ENCODE results near the gene ZP4.

DNA sequence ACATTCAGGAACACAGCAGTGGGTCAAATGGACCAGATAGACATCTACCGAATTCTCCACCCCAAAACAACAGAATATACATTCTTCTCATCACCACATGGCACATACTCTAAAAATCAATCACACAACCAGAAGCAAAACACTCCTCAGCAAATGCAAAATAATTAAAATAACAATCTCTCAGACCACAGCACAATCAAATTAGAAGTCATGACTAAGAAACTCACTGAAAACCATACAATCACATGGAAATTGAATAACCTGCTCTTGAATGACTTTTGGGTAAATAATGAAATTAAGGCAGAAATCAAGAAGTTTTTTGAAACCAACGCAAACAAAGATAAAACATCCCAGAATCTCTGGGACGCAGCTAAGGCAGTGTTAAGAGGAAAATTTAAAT lies 49.2 kb downstream of the ZP4 start:
- TF ChIP-seq, protein P1, sequence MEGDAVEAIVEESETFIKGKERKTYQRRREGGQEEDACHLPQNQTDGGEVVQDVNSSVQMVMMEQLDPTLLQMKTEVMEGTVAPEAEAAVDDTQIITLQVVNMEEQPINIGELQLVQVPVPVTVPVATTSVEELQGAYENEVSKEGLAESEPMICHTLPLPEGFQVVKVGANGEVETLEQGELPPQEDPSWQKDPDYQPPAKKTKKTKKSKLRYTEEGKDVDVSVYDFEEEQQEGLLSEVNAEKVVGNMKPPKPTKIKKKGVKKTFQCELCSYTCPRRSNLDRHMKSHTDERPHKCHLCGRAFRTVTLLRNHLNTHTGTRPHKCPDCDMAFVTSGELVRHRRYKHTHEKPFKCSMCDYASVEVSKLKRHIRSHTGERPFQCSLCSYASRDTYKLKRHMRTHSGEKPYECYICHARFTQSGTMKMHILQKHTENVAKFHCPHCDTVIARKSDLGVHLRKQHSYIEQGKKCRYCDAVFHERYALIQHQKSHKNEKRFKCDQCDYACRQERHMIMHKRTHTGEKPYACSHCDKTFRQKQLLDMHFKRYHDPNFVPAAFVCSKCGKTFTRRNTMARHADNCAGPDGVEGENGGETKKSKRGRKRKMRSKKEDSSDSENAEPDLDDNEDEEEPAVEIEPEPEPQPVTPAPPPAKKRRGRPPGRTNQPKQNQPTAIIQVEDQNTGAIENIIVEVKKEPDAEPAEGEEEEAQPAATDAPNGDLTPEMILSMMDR (conservative IDR thresholded peaks at IDR 0.05), result no peak
- TF ChIP-seq ZFX (IDR thresholded peaks at IDR 0.05), result no peak

Measured in C4-2B (cell line).